Natural killer cell (primary cell): ENCODE results near the gene INTS3. TPM values are rescaled to one million over a fixed set of nuclear protein-coding genes. Genes with fewer than 3 reads are reported as not detected.
A peak's percentile ranks its signal among the peaks of the same experiment; 100 is the strongest.

Experiments used
- ATAC-seq, 3 donors: fragments of 150-1000 bp in 2 of 3; fragments of 200-7000 bp in 1 of 3; cut with Tn5 transposase; 1 replicate in 1 of 3; 2 replicates in 2 of 3; pipeline ENCODE4 v1.10.0; 2021; ENCODE audit warnings: mild to moderate bottlenecking in 2 of 3, moderate library complexity in 2 of 3
- DNase-seq, 2 donors: peaks; one replicate each; pipeline versions ENCODE4 v3.0.0 to v3.0.0-alpha.2; 2013 to 2021; ENCODE audit warnings: mixed read lengths in 1 of 2
- H3K27ac ChIP-seq: one replicate; pipeline ENCODE4 v1.5.1; 2013; ENCODE audit warnings: mild to moderate bottlenecking, low read length
- H3K27me3 ChIP-seq: one replicate; pipeline ENCODE4 v1.6.1; 2013; ENCODE audit warnings: low read length; ENCODE audit not compliant: control insufficient read depth, insufficient read depth
- H3K36me3 ChIP-seq: one replicate; pipeline ENCODE4 v1.6.1; 2013; ENCODE audit warnings: low read length; ENCODE audit not compliant: control insufficient read depth, insufficient read depth
- H3K4me1 ChIP-seq: one replicate; pipeline ENCODE4 v1.6.1; 2013; ENCODE audit warnings: low read length; ENCODE audit not compliant: control insufficient read depth, insufficient read depth
- H3K4me3 ChIP-seq: one replicate; pipeline ENCODE4 v1.5.1; 2013; ENCODE audit warnings: low read length
- H3K9me3 ChIP-seq: one replicate; pipeline ENCODE4 v1.6.1; 2013; ENCODE audit warnings: low read length; ENCODE audit not compliant: control insufficient read depth, insufficient read depth
- H3K27ac Mint-ChIP-seq, 2 donors: one replicate each; pipeline ENCODE4 v1.8.0; 2022; ENCODE audit warnings: mild to moderate bottlenecking in 2 of 2, mixed read lengths in 2 of 2, moderate library complexity in 1 of 2
- H3K27me3 Mint-ChIP-seq, 2 donors: one replicate each; pipeline ENCODE4 v1.8.0; 2022; ENCODE audit warnings: low read depth in 2 of 2, mixed read lengths in 2 of 2
- H3K36me3 Mint-ChIP-seq: one replicate; pipeline ENCODE4 v1.8.0; 2022; ENCODE audit warnings: mixed read lengths
- H3K4me1 Mint-ChIP-seq, 2 donors: one replicate each; pipeline ENCODE4 v1.8.0; 2022; ENCODE audit warnings: mixed read lengths in 2 of 2
- H3K4me3 Mint-ChIP-seq: one replicate; pipeline ENCODE4 v1.8.0; 2022; ENCODE audit warnings: mild to moderate bottlenecking, moderate library complexity, mixed read lengths
- H3K9me3 Mint-ChIP-seq, 2 donors: one replicate each; pipeline ENCODE4 v1.8.0; 2022; ENCODE audit warnings: mixed read lengths in 2 of 2
- CTCF ChIP-seq: fragments of 200-600 bp; IDR thresholded peaks from one replicate; pipeline ENCODE4 v1.8.0; 2022; ENCODE audit warnings: antibody characterized with exemption
- WGBS: methylation state at CpG from one replicate; pipeline ENCODE4 v1.1.7; 2013; ENCODE audit warnings: missing lambda C conversion rate; ENCODE audit not compliant: insufficient coverage; 5-methylcytosine and 5-hydroxymethylcytosine counted together
- intact Hi-C: fragments of 100-400 bp; cut with micrococcal nuclease; formaldehyde crosslinking; loops from one replicate; pipeline ENCODE4 v1.14.2; 2022
- total RNA-seq, 4 donors: library from RNA; stranded (reverse); fragments of 120-200 nt in 1 of 4; gene quantifications; one replicate each; pipeline versions ENCODE4 v1.2.3 to v1.2.4, GENCODE V29; 2013 to 2022

Gene INTS3
- total RNA-seq, 3 donors from 2014 or later (not counting 1 experiment from before 2014, with no cell fraction given): 44.3 to 55.3 (median 44.5) TPM

- peaks cover 8% of the 10 kb centered on the region for H3K4me1 ChIP-seq
- no peak overlapping the region for H3K27ac ChIP-seq
- Mint-ChIP-seq H3K27me3 (no peaks in the 10 kb centered on the region), H3K4me3 (peak overlapping the region; percentile 37), H3K36me3 (no peaks in the 10 kb centered on the region), H3K9me3 (no peaks in the 10 kb centered on the region), H3K27ac (peak overlapping the region in 1 of 2 donors; percentile 55), H3K4me1 (peaks cover 0 to 7% of the 10 kb centered on the region in 2 donors)
- 89% methylated on average over 11 of the region's 12 CpGs for WGBS
- H3K27me3 ChIP-seq: peaks cover 5% of the 10 kb centered on the region
- H3K36me3 ChIP-seq: no peaks in the 10 kb centered on the region
- no peaks in the 10 kb centered on the region for H3K9me3 ChIP-seq
- ATAC-seq (no peak), DNase-seq (no peak)
- H3K4me3 ChIP-seq: no peak overlapping the region
- intact Hi-C loops: no loop called here
- no peak for TF ChIP-seq CTCF
Observed at GRCh38 chr1:153697191-153698019, 30.4 kb upstream of the INTS3 start.

GRCh38 chr1:153698020-153698922, 29.6 kb upstream of the INTS3 start:
- Histone ChIP-seq H3K4me3 (peak overlapping the region; percentile 5), H3K9me3 (no peaks in the 10 kb centered on the region), H3K36me3 (no peaks in the 10 kb centered on the region), H3K27ac (no peak overlapping the region), H3K27me3 (peaks cover 5% of the 10 kb centered on the region), H3K4me1 (peaks cover 8% of the 10 kb centered on the region)
- Mint-ChIP-seq H3K4me3 (peak overlapping the region; percentile 47), H3K36me3 (no peaks in the 10 kb centered on the region), H3K4me1 (peaks cover 0 to 7% of the 10 kb centered on the region in 2 donors), H3K9me3 (no peaks in the 10 kb centered on the region), H3K27me3 (no peaks in the 10 kb centered on the region), H3K27ac (peak overlapping the region in 1 of 2 donors; percentile 55)
- peak in 2 of 3 donors; percentile 36 to 41 for ATAC-seq
- intact Hi-C loops: no loop called here
- no peak for DNase-seq
- 30% methylated on average over 24 of the region's 29 CpGs for WGBS
- TF ChIP-seq CTCF: no peak

- Histone ChIP-seq H3K9me3 (no peaks in the 10 kb centered on the region), H3K27ac (no peak overlapping the region), H3K4me1 (peaks cover 8% of the 10 kb centered on the region), H3K36me3 (no peaks in the 10 kb centered on the region), H3K27me3 (peaks cover 5% of the 10 kb centered on the region), H3K4me3 (no peak overlapping the region)
- no peaks in the 10 kb centered on the region for H3K36me3 Mint-ChIP-seq
- peaks cover 0 to 7% of the 10 kb centered on the region in 2 donors for H3K4me1 Mint-ChIP-seq
- H3K4me3 Mint-ChIP-seq: no peak overlapping the region
- no peak for TF ChIP-seq CTCF
- WGBS: 93% methylated on average over 6 of the region's 6 CpGs
- intact Hi-C loops: no loop called here
- no peaks in the 10 kb centered on the region for H3K27me3 Mint-ChIP-seq
- no peak for DNase-seq
- H3K9me3 Mint-ChIP-seq: no peaks in the 10 kb centered on the region
- no peak for ATAC-seq
- no peak overlapping the region for H3K27ac Mint-ChIP-seq
Observed at GRCh38 chr1:153698923-153699714, 28.7 kb upstream of the INTS3 start.
